GM13977 (cell line): Measurements from ENCODE around the gene LSM6.

Source experiments
- DNase-seq: peaks from one replicate; pipeline ENCODE4 v3.0.0; 2012; ENCODE audit warnings: low spot score
- CTCF ChIP-seq: IDR thresholded peaks from 2 replicates; pipeline ENCODE4 v1.5.1; 2012; ENCODE audit warnings: mild to moderate bottlenecking, control low read depth; ENCODE audit not compliant: insufficient read depth; ENCODE audit errors: extremely low read depth, missing control alignments
- in situ Hi-C: fragments of 300-500 bp; cut with MboI; formaldehyde crosslinking; loops from one replicate; pipeline ENCODE4 v1.12.0; 2022; ENCODE audit warnings: low sequenced_read_pairs, low pct_unique_long_range_greater_than_20kb, mixed read lengths, inconsistent platforms; ENCODE audit not compliant: unreplicated experiment

The LSM6 gene

GRCh38 chr4:146194212-146194611 is 18.7 kb downstream of the LSM6 start:
- DNase-seq = no peak
- in situ Hi-C loops = no loop called here
- no peak for TF ChIP-seq CTCF

- TF ChIP-seq CTCF = no peak
- in situ Hi-C loops = no loop called here
- no peak for DNase-seq
Observed at GRCh38 chr4:146202665-146203064, 27.1 kb downstream of the LSM6 start.

- in situ Hi-C loops = no loop called here
- no peak for DNase-seq
- no peak for TF ChIP-seq CTCF
Observed at GRCh38 chr4:146207410-146207809, 31.9 kb downstream of the LSM6 start.

- no peak for TF ChIP-seq CTCF
- in situ Hi-C loops = no loop called here
- DNase-seq = no peak
Observed at GRCh38 chr4:146210890-146211289, 35.4 kb downstream of the LSM6 start.

- TF ChIP-seq CTCF = no peak
- no peak for DNase-seq
- in situ Hi-C loops = no loop called here
Observed at GRCh38 chr4:146211440-146211839, 35.9 kb downstream of the LSM6 start.

- in situ Hi-C loops = no loop called here
- no peak for DNase-seq
Observed at GRCh38 chr4:146212781-146213180, 37.3 kb downstream of the LSM6 start.

More at GRCh38 chr4:146212781-146213180, 37.3 kb downstream of the LSM6 start:
- no peak for TF ChIP-seq CTCF
